H1 (cell line): ENCODE results near the gene NAA38. TPM values are rescaled to one million over a fixed set of nuclear protein-coding genes. Genes with fewer than 3 reads are reported as not detected.

ENCODE experiments used
- CTCF ChIA-PET: fragments of 300-600 bp; sonication (Branson Sonifier 250); formaldehyde crosslinking; loops from one replicate; lab custom pipeline; 2021; ENCODE audit not compliant: partially characterized antibody; lab: Charles Lee
- POLR2A ChIA-PET: fragments of 300-600 bp; sonication (Branson Sonifier 250); formaldehyde crosslinking; loops from one replicate; lab custom pipeline; 2021; ENCODE audit warnings: inconsistent platforms; ENCODE audit not compliant: partially characterized antibody; lab: Charles Lee
- DNase-seq, 2 experiments: peaks; one replicate each; pipeline versions ENCODE4 v3.0.0 to v3.0.0-alpha.2; 2010 to 2022; ENCODE audit warnings: low spot score in 2 of 2, low read depth in 1 of 2, mixed read lengths in 1 of 2
- FAIRE-seq: peaks from 2 replicates; lab custom pipeline; 2011; peaks lifted over from hg19 to GRCh38; lab: Jason Lieb, UNC
- H2AFZ ChIP-seq: 2 replicates; pipeline ENCODE4 v1.8.1; 2012; ENCODE audit warnings: low read length, inconsistent platforms
- H2AK5ac ChIP-seq: 2 replicates; pipeline ENCODE4 v1.6.1; 2013; ENCODE audit warnings: low read depth, low read length
- H2BK120ac ChIP-seq: replicated peaks from 2 replicates; pipeline ENCODE3; 2013; ENCODE audit warnings: low read depth, low read length, inconsistent platforms
- H2BK12ac ChIP-seq: 2 replicates; pipeline ENCODE4 v1.6.1; 2013; ENCODE audit warnings: low read depth, low read length
- H2BK15ac ChIP-seq: 2 replicates; pipeline ENCODE4 v1.6.1; 2013; ENCODE audit warnings: low read length
- H2BK20ac ChIP-seq: 2 replicates; pipeline ENCODE4 v1.6.1; 2013; ENCODE audit warnings: low read length
- H2BK5ac ChIP-seq: 2 replicates; pipeline ENCODE4 v1.6.1; 2013; ENCODE audit warnings: low read depth, low read length
- H3K14ac ChIP-seq: 2 replicates; pipeline ENCODE4 v1.6.1; 2013; ENCODE audit warnings: inconsistent platforms; ENCODE audit not compliant: insufficient read length
- H3K18ac ChIP-seq: 2 replicates; pipeline ENCODE4 v1.6.1; 2013; ENCODE audit warnings: low read length; ENCODE audit errors: extremely low read depth
- H3K23ac ChIP-seq: 2 replicates; pipeline ENCODE4 v1.6.1; 2013; ENCODE audit warnings: inconsistent platforms; ENCODE audit not compliant: insufficient read length
- H3K23me2 ChIP-seq: 2 replicates; pipeline ENCODE4 v1.6.1; 2013; ENCODE audit warnings: low read depth, low read length
- H3K27ac ChIP-seq: 2 replicates; pipeline ENCODE4 v1.6.1; 2011; ENCODE audit warnings: low read depth, low read length, inconsistent platforms
- H3K27me3 ChIP-seq, 4 experiments: replicated peaks in 1 of 4; 1 replicate in 1 of 4; 2 replicates in 3 of 4; pipeline versions ENCODE4 v1.6.1 to v1.8.1; 2011 to 2013; ENCODE audit warnings: low read length in 3 of 4, mild to moderate bottlenecking in 3 of 4, inconsistent platforms in 2 of 4, mixed read lengths in 2 of 4, moderate library complexity in 1 of 4; ENCODE audit not compliant: control insufficient read depth in 3 of 4, insufficient read depth in 3 of 4; ENCODE audit errors: extremely low read depth in 1 of 4
- H3K36me3 ChIP-seq, 4 experiments: 2 replicates each; pipeline versions ENCODE4 v1.6.1 to v1.8.1; 2011 to 2013; ENCODE audit warnings: mild to moderate bottlenecking in 4 of 4, low read length in 3 of 4, moderate library complexity in 2 of 4, control low read depth in 1 of 4, inconsistent platforms in 1 of 4; ENCODE audit not compliant: insufficient read depth in 4 of 4, control insufficient read depth in 2 of 4
- H3K4ac ChIP-seq: replicated peaks from 2 replicates; pipeline ENCODE3; 2013; ENCODE audit warnings: low read length, low read depth, mixed read lengths, inconsistent platforms; ENCODE audit not compliant: insufficient read length
- H3K4me1 ChIP-seq, 4 experiments: replicated peaks in 1 of 4; 1 replicate in 1 of 4; 2 replicates in 3 of 4; pipeline versions ENCODE4 v1.6.1 to v1.8.1; 2011 to 2013; ENCODE audit warnings: low read length in 3 of 4, inconsistent platforms in 2 of 4, mixed read lengths in 1 of 4; ENCODE audit not compliant: insufficient read depth in 4 of 4, control insufficient read depth in 3 of 4
- H3K4me2 ChIP-seq, 2 experiments: 2 replicates each; pipeline versions ENCODE4 v1.6.1 to v1.8.1; 2011 to 2013; ENCODE audit warnings: low read depth in 2 of 2, low read length in 2 of 2, control low read depth in 1 of 2, inconsistent platforms in 1 of 2, mild to moderate bottlenecking in 1 of 2; ENCODE audit not compliant: insufficient read depth in 1 of 2
- H3K4me3 ChIP-seq, 4 experiments: fragments of 200-600, 300-600 bp in 1 of 4; sonication (generic), shearing (Covaris generic), sonication (Bioruptor Twin) in 1 of 4; 2 replicates each; pipeline versions ENCODE4 v1.5.1 to v1.8.1; 2011 to 2016; ENCODE audit warnings: low read length in 4 of 4, low read depth in 3 of 4, control low read depth in 2 of 4, inconsistent platforms in 2 of 4, mild to moderate bottlenecking in 2 of 4, mixed read lengths in 1 of 4, moderate library complexity in 1 of 4; ENCODE audit not compliant: insufficient read depth in 2 of 4; ENCODE audit errors: extremely low read depth in 1 of 4
- H3K56ac ChIP-seq: replicated peaks from 2 replicates; pipeline ENCODE3; 2013; ENCODE audit warnings: low read depth, mild to moderate bottlenecking, mixed read lengths, low read length, inconsistent platforms; ENCODE audit not compliant: insufficient read length
- H3K79me1 ChIP-seq: 2 replicates; pipeline ENCODE4 v1.6.1; 2013; ENCODE audit warnings: low read depth, low read length, control low read depth
- H3K79me2 ChIP-seq, 2 experiments: 2 replicates each; pipeline versions ENCODE4 v1.6.1 to v1.8.1; 2012 to 2013; ENCODE audit warnings: low read length in 2 of 2, mild to moderate bottlenecking in 2 of 2, inconsistent platforms in 1 of 2; ENCODE audit not compliant: insufficient read depth in 2 of 2, control insufficient read depth in 1 of 2
- H3K9ac ChIP-seq, 4 experiments: replicated peaks in 1 of 4; 1 replicate in 1 of 4; 2 replicates in 3 of 4; pipeline versions ENCODE4 v1.6.1 to v1.8.1; 2011 to 2013; ENCODE audit warnings: low read depth in 3 of 4, low read length in 3 of 4, control low read depth in 2 of 4, mild to moderate bottlenecking in 2 of 4, moderate library complexity in 2 of 4, inconsistent platforms in 1 of 4; ENCODE audit errors: extremely low read depth in 1 of 4
- H3K9me3 ChIP-seq, 2 experiments: 2 replicates each; pipeline versions ENCODE4 v1.6.1 to v1.8.1; 2012 to 2013; ENCODE audit warnings: mild to moderate bottlenecking in 2 of 2, moderate library complexity in 2 of 2, control low read depth in 1 of 2, inconsistent platforms in 1 of 2, low read depth in 1 of 2, low read length in 1 of 2, mixed read lengths in 1 of 2; ENCODE audit not compliant: insufficient read depth in 2 of 2
- H4K20me1 ChIP-seq, 2 experiments: replicated peaks in 1 of 2; 2 replicates each; pipeline versions ENCODE3 to v1.8.1; 2011 to 2013; ENCODE audit warnings: inconsistent platforms in 2 of 2, low read length in 2 of 2, mild to moderate bottlenecking in 1 of 2; ENCODE audit not compliant: insufficient read depth in 2 of 2, control insufficient read depth in 1 of 2
- H4K5ac ChIP-seq: 2 replicates; pipeline ENCODE4 v1.6.1; 2013; ENCODE audit warnings: low read length, low read depth, mixed read lengths, inconsistent platforms; ENCODE audit not compliant: insufficient read length
- H4K8ac ChIP-seq: 2 replicates; pipeline ENCODE4 v1.8.0; 2013; ENCODE audit warnings: mild to moderate bottlenecking, moderate library complexity, low read length, inconsistent platforms; ENCODE audit not compliant: insufficient read depth; ENCODE audit errors: extremely low read depth
- H4K91ac ChIP-seq: replicated peaks from 2 replicates; pipeline ENCODE3; 2013; ENCODE audit warnings: low read length, mixed read lengths, inconsistent platforms; ENCODE audit not compliant: insufficient read length
- CEBPB ChIP-seq: IDR thresholded peaks from 2 replicates; pipeline ENCODE4 v1.6.1; 2012; ENCODE audit warnings: low read depth, low read length
- WGBS, 2 experiments: shearing (Covaris generic) in 1 of 2; methylation state at CpG; one replicate each; pipeline versions ENCODE4 v1.1.6 to v1.1.7; 2013 to 2015; ENCODE audit warnings: low lambda C conversion rate in 2 of 2, mixed read lengths in 2 of 2, inconsistent platforms in 1 of 2, low coverage in 1 of 2, missing lambda C conversion rate in 1 of 2; ENCODE audit not compliant: insufficient replicate concordance in 2 of 2, insufficient coverage in 1 of 2, insufficient read length in 1 of 2; ENCODE audit errors: extremely low coverage in 1 of 2, missing lambda C conversion rate in 1 of 2; 5-methylcytosine and 5-hydroxymethylcytosine counted together
- polyA plus RNA-seq, 7 experiments: library from polyadenylated mRNA; depleted of rRNA in 3 of 7; stranded (reverse) in 5 of 7; unstranded in 2 of 7; fragments of >200 nt in 5 of 7; fragments of 200-250 nt in 2 of 7; gene quantifications; 1 replicate in 5 of 7; 2 replicates in 1 of 7; 4 replicates in 1 of 7; pipeline versions ENCODE4 v1.2.1 to v1.2.3, GENCODE V29; 2011 to 2013; ENCODE audit warnings: missing spikeins in 2 of 7, mixed read lengths in 2 of 7
- total RNA-seq: library from RNA; stranded (reverse); fragmentation: NEBNext Ultra II Directional; extraction: Animal tissue kit (Norgen Biotek cat#: 25700); gene quantifications from 2 replicates; pipeline ENCODE4 v1.2.1, GENCODE V29; 2021

The NAA38 gene
- total and polyA plus RNA-seq, 2 of the 8 experiments (the other 6 are each of a cell fraction or from before 2014, with no cell fraction given): 30.2 to 109 TPM

GRCh38 chr17:7845359-7846062 is 11.8 kb downstream of the NAA38 start:
- no peaks in the 10 kb centered on the region; a peak in 3 of 8 replicates for H3K36me3 ChIP-seq
- no peak overlapping the region for H3K4ac ChIP-seq
- H3K27me3 ChIP-seq: peaks cover 7 to 30% (median 27%) of the 10 kb centered on the region in 4 experiments
- H4K5ac ChIP-seq: no peak overlapping the region
- H4K8ac ChIP-seq: peak overlapping the region; percentile 65; the same call in 1 of the 2 replicates
- H3K56ac ChIP-seq: no peak overlapping the region
- H3K23me2 ChIP-seq: peaks cover 34% of the 10 kb centered on the region
- peaks cover 12 to 29% of the 10 kb centered on the region in 2 experiments for H4K20me1 ChIP-seq
- FAIRE-seq (no peak), DNase-seq (no peak)
- no peaks in the 10 kb centered on the region for H3K9me3 ChIP-seq
- no peak overlapping the region for H3K27ac ChIP-seq
- H2BK5ac ChIP-seq: no peak overlapping the region
- H3K9ac ChIP-seq: no peak overlapping the region
- peak overlapping the region; percentile 96 to 100 for H3K4me2 ChIP-seq
- no peak for TF ChIP-seq CEBPB
- H3K4me3 ChIP-seq: peak overlapping the region in 1 of 4 experiments; percentile 90; a peak in 4 of 8 replicates
- no peaks in the 10 kb centered on the region for H3K79me2 ChIP-seq
- no peaks in the 10 kb centered on the region for H3K79me1 ChIP-seq
- POLR2A ChIA-PET: interaction anchor here (0.6 to 4.2 kb wide), 8 partner anchors 8 to 144 kb away, joined by 3 to 22 read pairs (median 10); partner anchors contain the start of genes CYB5D1, KDM6B, NAA38 and TMEM88
- H2BK120ac ChIP-seq: no peak overlapping the region
- H2BK20ac ChIP-seq: no peak overlapping the region
- no peak overlapping the region for H3K14ac ChIP-seq
- H3K18ac ChIP-seq: no peak overlapping the region
- no peak overlapping the region for H3K23ac ChIP-seq
- 81% methylated on average over 15 of the region's 15 CpGs; no CpG with 5 or more reads in 1 of the 2 experiments for WGBS, 2 experiments
- H4K91ac ChIP-seq: no peak overlapping the region
- H2AFZ ChIP-seq: no peak overlapping the region
- H2BK15ac ChIP-seq: no peak overlapping the region
- no peak overlapping the region for H2AK5ac ChIP-seq
- CTCF ChIA-PET: interaction anchor here (0.6 to 2.1 kb wide), 16 partner anchors 8 to 274 kb away, joined by 3 to 10 read pairs (median 4); partner anchors contain the start of genes CYB5D1 and NAA38
- peaks cover 5 to 19% (median 11%) of the 10 kb centered on the region in 4 experiments; a peak in 6 of 7 replicates for H3K4me1 ChIP-seq
- H2BK12ac ChIP-seq: no peak overlapping the region
